Natural killer cell (primary cell): ENCODE results near the gene LZTS2. TPM values are rescaled to one million over a fixed set of nuclear protein-coding genes. Genes with fewer than 3 reads are reported as not detected.
"Not testable (repeated sequence)": the region's sequence is repeated elsewhere in the genome, so short reads cannot be mapped to it uniquely, and the experiment has no call there.

Experiments used
- ATAC-seq, 3 donors: fragments of 150-1000 bp in 2 of 3; fragments of 200-7000 bp in 1 of 3; cut with Tn5 transposase; 1 replicate in 1 of 3; 2 replicates in 2 of 3; pipeline ENCODE4 v1.10.0; 2021; ENCODE audit warnings: mild to moderate bottlenecking in 2 of 3, moderate library complexity in 2 of 3
- DNase-seq, 2 donors: peaks; one replicate each; pipeline versions ENCODE4 v3.0.0 to v3.0.0-alpha.2; 2013 to 2021; ENCODE audit warnings: mixed read lengths in 1 of 2
- H3K27ac ChIP-seq: one replicate; pipeline ENCODE4 v1.5.1; 2013; ENCODE audit warnings: mild to moderate bottlenecking, low read length
- H3K27me3 ChIP-seq: one replicate; pipeline ENCODE4 v1.6.1; 2013; ENCODE audit warnings: low read length; ENCODE audit not compliant: control insufficient read depth, insufficient read depth
- H3K36me3 ChIP-seq: one replicate; pipeline ENCODE4 v1.6.1; 2013; ENCODE audit warnings: low read length; ENCODE audit not compliant: control insufficient read depth, insufficient read depth
- H3K4me1 ChIP-seq: one replicate; pipeline ENCODE4 v1.6.1; 2013; ENCODE audit warnings: low read length; ENCODE audit not compliant: control insufficient read depth, insufficient read depth
- H3K4me3 ChIP-seq: one replicate; pipeline ENCODE4 v1.5.1; 2013; ENCODE audit warnings: low read length
- H3K9me3 ChIP-seq: one replicate; pipeline ENCODE4 v1.6.1; 2013; ENCODE audit warnings: low read length; ENCODE audit not compliant: control insufficient read depth, insufficient read depth
- H3K27ac Mint-ChIP-seq, 2 donors: one replicate each; pipeline ENCODE4 v1.8.0; 2022; ENCODE audit warnings: mild to moderate bottlenecking in 2 of 2, mixed read lengths in 2 of 2, moderate library complexity in 1 of 2
- H3K27me3 Mint-ChIP-seq, 2 donors: one replicate each; pipeline ENCODE4 v1.8.0; 2022; ENCODE audit warnings: low read depth in 2 of 2, mixed read lengths in 2 of 2
- H3K36me3 Mint-ChIP-seq: one replicate; pipeline ENCODE4 v1.8.0; 2022; ENCODE audit warnings: mixed read lengths
- H3K4me1 Mint-ChIP-seq, 2 donors: one replicate each; pipeline ENCODE4 v1.8.0; 2022; ENCODE audit warnings: mixed read lengths in 2 of 2
- H3K4me3 Mint-ChIP-seq: one replicate; pipeline ENCODE4 v1.8.0; 2022; ENCODE audit warnings: mild to moderate bottlenecking, moderate library complexity, mixed read lengths
- H3K9me3 Mint-ChIP-seq, 2 donors: one replicate each; pipeline ENCODE4 v1.8.0; 2022; ENCODE audit warnings: mixed read lengths in 2 of 2
- CTCF ChIP-seq: fragments of 200-600 bp; IDR thresholded peaks from one replicate; pipeline ENCODE4 v1.8.0; 2022; ENCODE audit warnings: antibody characterized with exemption
- WGBS: methylation state at CpG from one replicate; pipeline ENCODE4 v1.1.7; 2013; ENCODE audit warnings: missing lambda C conversion rate; ENCODE audit not compliant: insufficient coverage; 5-methylcytosine and 5-hydroxymethylcytosine counted together
- intact Hi-C: fragments of 100-400 bp; cut with micrococcal nuclease; formaldehyde crosslinking; loops from one replicate; pipeline ENCODE4 v1.14.2; 2022
- total RNA-seq, 4 donors: library from RNA; stranded (reverse); fragments of 120-200 nt in 1 of 4; gene quantifications; one replicate each; pipeline versions ENCODE4 v1.2.3 to v1.2.4, GENCODE V29; 2013 to 2022

LZTS2 gene
- total RNA-seq, 3 donors from 2014 or later (not counting 1 experiment from before 2014, with no cell fraction given), result 8.0 to 16.1 (median 11.7) TPM

- Histone ChIP-seq H3K27ac (no peak overlapping the region), H3K36me3 (no peaks in the 10 kb centered on the region), H3K4me1 (peaks cover 14% of the 10 kb centered on the region), H3K4me3 (no peak overlapping the region), H3K27me3 (no peaks in the 10 kb centered on the region), H3K9me3 (no peaks in the 10 kb centered on the region)
- Mint-ChIP-seq H3K4me3 (peak overlapping the region; percentile 65), H3K27me3 (no peaks in the 10 kb centered on the region), H3K4me1 (peaks cover 9 to 27% of the 10 kb centered on the region in 2 donors), H3K9me3 (no peaks in the 10 kb centered on the region), H3K27ac (no peak overlapping the region), H3K36me3 (no peaks in the 10 kb centered on the region)
- 80% methylated on average over 4 of the region's 4 CpGs for WGBS
- no peak for DNase-seq
- no peak for ATAC-seq
- TF ChIP-seq CTCF, result no peak
- intact Hi-C loops, result no loop called here
These were observed 28.4 kb upstream of the LZTS2 start for GRCh38 chr10:100970914-100971811.

DNA sequence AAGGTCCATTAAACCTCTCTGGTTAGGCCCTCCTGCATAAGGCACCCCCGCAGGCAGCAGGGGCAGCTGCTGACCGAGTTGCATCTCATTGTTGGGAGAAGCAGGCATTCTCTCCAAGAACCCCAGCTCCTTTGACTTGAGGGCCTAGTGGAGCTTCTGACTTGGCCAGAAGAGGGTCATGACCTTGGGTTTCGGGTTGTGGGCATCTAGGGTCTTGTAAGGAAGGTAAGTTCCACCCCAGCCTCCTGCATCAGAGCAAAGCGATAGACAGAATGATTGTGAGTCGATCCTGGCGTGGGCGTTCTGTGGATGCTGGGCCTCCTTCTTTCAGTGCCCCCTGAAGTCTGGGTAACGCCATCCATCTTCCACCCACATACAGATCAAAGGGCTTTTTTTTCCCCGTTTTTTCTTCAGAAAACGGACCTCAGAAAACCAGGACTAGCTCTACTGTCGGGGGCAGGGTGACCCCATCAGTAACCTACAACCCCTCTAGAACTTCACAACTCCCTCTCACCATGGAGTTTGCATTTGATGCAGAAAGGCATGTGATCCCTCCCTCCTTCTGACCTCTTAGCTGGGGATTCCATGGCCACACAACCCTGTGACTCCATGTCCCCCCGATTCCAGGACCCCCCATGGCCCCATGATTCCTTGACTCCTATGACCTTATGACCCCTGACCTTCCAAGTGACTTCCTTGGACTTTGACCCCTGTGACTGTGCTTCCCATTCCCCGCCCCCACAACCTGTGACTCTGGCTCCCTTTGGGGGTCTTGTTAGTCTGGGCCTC, 27.3 kb upstream of the LZTS2 start:
- no peak for TF ChIP-seq CTCF
- peaks cover 9 to 27% of the 10 kb centered on the region in 2 donors for H3K4me1 Mint-ChIP-seq
- DNase-seq (no peak), ATAC-seq (no peak)
- Histone ChIP-seq H3K4me3 (no peak overlapping the region), H3K27me3 (no peaks in the 10 kb centered on the region), H3K36me3 (no peaks in the 10 kb centered on the region), H3K4me1 (peaks cover 14% of the 10 kb centered on the region), H3K9me3 (no peaks in the 10 kb centered on the region), H3K27ac (no peak overlapping the region)
- no peaks in the 10 kb centered on the region for H3K36me3 Mint-ChIP-seq
- H3K27me3 Mint-ChIP-seq, result no peaks in the 10 kb centered on the region
- 89% methylated on average over 13 of the region's 13 CpGs for WGBS
- no peak overlapping the region for H3K27ac Mint-ChIP-seq
- intact Hi-C loops, result no loop called here
- no peaks in the 10 kb centered on the region for H3K9me3 Mint-ChIP-seq
- H3K4me3 Mint-ChIP-seq, result no peak overlapping the region

- no peak overlapping the region for H3K27ac ChIP-seq
- ATAC-seq (no peak), DNase-seq (no peak)
- Mint-ChIP-seq H3K27ac (no peak overlapping the region), H3K9me3 (no peaks in the 10 kb centered on the region), H3K4me1 (peaks cover 9 to 27% of the 10 kb centered on the region in 2 donors), H3K36me3 (no peaks in the 10 kb centered on the region), H3K4me3 (no peak overlapping the region), H3K27me3 (no peaks in the 10 kb centered on the region)
- no peak overlapping the region for H3K4me3 ChIP-seq
- TF ChIP-seq CTCF, result no peak
- WGBS, result 92% methylated on average over 6 of the region's 6 CpGs
- H3K9me3 ChIP-seq, result no peaks in the 10 kb centered on the region
- peaks cover 14% of the 10 kb centered on the region for H3K4me1 ChIP-seq
- H3K36me3 ChIP-seq, result no peaks in the 10 kb centered on the region
- intact Hi-C loops, result no loop called here
- no peaks in the 10 kb centered on the region for H3K27me3 ChIP-seq
These were observed 26.6 kb upstream of the LZTS2 start for GRCh38 chr10:100972904-100973535.

- H3K9me3 ChIP-seq, H3K4me3 ChIP-seq, H3K27me3 ChIP-seq, ATAC-seq, H3K36me3 ChIP-seq, H3K9me3 Mint-ChIP-seq, intact Hi-C loops, H3K4me1 ChIP-seq, H3K36me3 Mint-ChIP-seq, DNase-seq, H3K27ac ChIP-seq, H3K27ac Mint-ChIP-seq, H3K4me1 Mint-ChIP-seq, H3K27me3 Mint-ChIP-seq, H3K4me3 Mint-ChIP-seq: not testable (repeated sequence)
- 88% methylated on average over 8 of the region's 8 CpGs for WGBS
These were observed 24.2 kb upstream of the LZTS2 start for GRCh38 chr10:100975397-100975796.
